ENCODE data around the gene SOCS1.

SOCS1 gene

DNA sequence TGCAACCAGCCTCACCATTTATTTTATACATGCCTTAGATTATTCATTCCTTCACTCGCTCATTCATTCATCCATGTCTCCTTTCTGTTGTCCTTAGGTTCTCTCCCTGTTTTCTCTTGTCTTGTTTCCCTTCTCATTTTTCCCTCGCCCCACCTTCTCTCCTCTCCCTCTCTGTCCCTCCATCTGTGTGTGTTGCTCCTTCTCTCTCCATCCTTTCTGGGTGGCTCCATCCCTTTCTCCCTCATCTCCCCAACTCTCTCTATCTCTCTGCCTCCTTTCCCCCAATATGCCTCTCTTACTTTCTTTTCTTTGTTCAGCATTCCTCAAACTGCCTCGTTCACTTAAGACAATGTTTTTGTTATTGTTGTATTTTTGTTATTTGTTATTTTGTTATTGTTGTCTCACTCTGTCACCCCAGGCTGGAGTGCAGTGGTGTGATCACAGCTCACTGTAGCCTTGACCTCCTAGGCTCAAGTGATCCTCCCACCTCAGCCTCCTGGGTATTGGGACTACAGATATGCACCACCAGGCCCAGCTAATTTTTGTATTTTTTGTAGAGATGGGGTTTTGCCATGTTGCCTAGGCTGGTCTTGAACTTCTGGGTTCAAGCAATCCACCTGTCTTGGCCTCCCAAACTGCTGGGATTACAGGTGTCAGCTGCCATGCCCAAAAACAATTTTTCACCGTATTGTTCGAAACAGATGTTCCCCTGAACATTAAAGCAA lies 14.4 kb downstream of the SOCS1 start:
- no peak for DNase-seq

DNA sequence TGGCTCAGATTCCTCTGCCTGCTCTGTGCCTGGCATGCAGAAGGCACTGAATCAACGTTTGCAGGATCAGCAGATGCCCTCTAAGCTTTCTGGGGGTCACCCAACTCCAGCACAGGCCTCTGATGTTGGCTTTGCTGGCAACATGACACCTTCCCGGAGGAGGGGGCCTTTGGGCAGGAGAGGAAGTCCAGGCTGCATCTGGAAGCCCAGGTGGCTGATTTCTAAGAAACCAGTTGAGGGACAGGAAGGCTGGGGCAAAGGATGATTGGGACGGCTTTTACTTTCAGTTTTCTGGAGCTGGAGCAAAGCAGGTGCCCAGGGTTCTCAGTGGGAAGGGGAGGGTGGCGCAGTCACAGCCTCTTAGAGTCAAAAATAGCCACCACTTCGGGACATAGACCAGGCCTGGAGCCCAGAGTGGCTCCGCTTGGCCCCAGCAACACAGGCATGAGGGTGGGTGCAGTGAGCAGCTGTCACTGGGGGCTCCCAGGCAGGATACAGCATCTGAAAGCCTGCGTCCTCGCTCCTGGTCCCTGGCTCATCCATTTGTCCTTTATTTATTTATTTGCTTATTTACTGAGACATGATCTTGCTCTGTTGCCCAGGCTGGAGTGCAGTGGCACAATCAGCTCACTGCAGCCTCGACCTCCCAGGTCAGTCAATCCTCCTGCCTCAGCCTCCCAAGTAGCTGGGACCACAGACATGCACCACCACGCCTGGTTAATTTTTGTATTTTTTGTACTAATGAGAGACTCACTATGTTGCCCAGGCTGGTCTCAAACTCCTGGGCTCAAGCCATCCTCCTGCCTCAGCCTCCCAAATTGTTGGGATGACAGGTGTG lies 15.1 kb downstream of the SOCS1 start:
- DNase-seq = no peak

DNA sequence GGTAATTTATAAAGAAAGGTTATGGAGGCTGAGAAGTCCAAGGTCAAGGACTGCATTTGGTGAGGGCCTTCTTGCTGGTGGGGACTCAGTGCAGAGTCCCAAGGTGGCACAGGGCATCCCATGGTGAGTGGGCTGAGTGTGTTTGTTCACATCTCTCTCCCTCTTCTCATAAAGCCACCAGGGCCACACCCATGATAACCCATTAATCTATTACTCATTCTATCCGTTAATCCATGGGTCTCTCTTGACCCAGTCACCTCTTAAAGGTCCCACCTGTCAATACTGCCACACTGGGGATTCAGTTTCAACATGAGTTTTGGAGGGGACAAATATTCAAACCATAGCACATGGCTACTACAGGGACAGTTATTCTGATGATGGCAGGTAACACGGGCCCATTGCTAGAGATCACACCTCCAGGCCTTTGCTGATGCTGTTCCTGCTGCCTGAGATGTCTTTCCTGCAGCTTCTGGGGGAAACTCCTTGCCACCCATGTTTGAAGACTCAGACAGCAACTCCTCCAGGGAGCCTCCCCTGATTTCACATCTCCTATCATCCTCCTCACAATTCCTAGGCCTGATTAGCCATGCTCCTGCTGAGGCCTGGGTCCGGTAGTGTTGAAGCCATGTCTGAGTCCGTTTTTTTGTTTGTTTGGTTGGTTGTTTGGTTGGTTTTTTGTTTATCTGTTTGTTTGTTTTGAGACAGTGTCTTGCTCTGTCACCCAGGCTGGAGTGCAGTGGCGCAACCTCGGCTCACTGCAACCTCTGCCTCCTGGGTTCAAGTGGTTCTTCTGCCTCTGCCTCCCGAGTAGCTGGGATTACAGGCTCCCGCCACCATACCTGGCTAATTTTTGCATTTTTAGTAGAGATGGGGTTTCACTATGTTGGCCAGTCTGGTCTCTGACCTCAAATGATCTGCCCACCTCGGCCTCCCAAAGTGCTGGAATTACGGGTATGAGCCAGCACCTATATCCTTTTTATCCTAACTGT lies 16.1 kb downstream of the SOCS1 start:
- no peak for DNase-seq

DNA sequence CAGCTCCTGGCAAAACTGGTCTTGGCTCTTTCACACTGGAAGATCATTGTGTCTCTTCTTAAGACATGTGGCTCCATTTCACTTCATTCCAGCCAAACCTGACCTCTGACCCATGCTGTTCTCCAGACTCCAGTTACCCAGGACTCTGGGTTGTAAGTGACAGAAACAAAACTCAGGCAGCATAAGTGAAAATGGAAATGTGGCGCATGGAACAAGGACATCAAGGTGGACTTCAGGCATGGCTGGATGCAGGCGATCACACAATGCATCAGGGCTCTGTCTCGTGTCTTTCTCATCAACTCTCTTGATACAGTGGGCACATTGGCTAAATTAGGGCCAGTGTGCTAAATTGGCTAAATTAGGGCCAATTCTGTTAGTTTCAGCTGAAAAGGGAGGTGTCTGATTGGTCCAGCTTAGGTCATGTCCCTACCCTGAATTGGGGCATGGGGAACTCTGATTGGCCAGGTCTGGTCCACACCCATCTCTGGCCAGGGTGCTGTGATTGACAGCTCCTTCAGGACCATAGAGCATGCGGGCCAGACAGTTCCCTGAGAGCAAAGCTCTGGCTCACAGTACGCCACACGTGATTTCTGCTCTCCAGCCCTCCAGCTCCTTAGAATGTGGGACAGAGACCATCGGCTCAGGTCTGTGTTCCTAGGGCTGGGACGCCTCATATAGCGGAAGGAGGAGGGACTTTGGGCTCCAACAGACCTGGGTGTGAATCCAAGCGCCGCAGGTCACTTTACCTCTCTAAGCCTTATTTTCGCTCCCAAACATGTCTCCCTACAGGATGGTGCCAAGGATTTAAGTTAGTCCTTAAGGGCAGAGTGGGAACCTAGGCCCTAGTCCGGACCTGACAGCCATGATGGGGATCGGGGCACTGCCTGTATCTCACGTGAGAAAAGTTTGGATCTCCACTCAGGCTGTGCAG lies 17.5 kb downstream of the SOCS1 start:
- DNase-seq = no peak

DNA sequence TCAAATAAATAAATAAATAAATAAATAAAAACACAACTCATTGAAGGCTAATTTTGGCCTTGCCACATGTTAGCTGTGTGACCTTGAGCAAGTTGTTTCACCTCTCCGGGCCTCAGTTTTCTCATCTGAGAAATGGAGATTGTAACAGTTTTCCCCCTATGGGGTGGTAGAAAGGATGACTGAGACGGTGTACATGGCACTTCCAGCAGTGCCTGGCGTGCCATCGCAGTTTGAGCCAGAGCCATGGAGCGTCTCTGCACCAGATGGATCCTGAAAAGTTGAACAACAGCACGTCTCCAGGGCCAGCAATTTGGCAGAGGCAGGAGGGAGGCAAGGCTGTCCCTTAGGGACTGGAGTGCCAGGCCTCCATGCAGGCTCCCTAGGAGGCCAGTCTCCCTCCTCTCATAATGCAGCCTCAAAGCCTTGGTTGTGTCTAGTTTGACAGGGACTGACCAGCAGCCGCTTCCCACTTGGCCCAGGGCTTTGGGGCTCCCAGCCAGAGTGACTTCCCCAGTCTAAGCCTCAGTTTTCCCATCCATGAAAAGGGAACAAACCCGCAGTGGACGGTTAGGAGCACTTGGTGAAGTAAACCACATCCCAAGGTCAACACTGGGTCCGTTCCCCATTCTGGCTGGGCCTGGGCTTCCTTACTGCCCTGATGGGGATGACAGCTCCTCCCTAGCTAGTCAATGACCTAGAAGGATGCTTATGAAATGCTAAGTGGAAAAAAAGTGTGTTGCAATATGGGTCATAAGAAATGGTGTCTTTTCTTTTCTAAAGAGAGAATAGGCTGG lies 19.3 kb downstream of the SOCS1 start:
- DNase-seq = no peak

DNA sequence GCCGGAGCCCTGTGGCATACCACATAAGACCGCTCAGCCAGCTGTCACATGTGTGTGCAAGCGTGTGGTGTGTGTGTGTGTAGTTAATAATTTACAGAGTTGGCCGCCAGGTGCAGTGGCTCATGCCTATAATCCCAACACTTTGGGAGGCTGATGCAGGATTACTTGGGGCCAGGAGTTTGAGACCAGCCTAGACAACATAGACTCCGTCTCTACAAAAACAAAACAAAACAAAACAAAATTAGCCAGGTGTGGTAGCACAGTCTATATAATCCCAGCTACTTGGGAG lies 20.4 kb downstream of the SOCS1 start:
- no peak for DNase-seq

DNA sequence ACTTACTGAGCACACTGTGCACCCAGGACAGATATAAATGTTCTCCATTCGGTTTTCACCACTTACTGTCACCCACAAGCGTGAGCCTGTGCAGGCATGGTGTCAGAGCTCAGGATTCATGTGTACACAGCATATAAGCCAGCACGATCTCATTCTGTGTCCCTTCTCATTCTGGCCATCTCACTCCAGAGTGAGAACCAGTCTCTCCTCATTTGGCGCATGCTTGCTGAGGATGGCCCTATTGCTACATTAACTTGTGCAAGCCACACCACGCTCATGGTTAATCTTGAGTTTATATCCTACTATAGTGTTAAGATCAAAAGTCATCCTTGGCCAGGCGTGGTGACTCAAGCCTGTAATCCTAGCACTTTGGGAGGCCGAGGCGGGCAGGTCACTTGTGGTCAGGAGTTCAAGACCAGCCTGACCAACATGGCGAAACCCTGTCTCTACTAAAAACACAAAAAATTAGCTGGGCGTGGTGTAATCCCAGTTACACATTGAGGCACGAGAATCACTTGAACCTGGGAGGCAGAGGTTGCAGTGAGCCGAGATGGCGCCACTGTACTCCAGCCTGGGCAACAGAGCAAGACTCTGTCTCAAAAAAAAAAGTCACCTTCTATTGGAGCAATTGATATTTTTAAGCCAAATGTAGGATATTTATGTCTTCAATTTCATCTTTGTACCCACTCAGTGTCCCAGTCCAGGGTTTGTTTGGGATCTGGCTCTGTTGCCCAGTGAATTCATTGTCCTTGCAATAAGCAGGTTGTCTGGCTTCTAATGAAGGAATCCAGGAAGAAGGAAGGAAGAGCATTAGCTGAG lies 20.9 kb downstream of the SOCS1 start:
- no peak for DNase-seq

DNA sequence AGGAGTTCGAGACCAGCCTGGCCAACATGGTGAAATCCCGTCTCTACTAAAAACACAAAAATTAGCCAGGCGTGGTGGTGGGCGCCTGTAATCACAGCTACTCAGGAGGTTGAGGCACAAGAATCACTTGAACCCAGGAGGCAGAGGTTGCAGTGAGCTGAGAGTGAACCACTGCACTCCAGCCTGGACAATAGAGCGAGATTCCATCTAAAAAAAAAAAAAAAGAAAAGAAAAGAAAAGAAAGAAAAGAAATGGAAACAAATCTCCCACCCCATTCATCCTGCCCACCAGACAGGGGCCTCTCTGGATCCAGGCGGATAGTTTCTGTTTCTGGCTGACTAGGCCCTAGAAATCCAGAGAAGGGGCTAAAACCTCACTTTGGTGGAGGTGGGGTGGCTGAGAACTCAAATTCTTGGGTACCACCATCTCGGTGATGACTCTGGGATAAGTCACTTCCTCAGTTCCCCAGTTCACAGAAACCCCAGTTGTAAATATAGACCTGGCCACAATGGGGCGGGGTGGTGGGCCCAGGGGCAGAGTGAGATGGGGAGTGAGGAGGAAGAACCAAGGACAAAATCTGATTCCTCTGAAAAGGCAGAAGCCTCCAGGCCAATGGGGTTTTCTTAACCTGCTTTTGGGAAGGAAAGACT lies 22.2 kb downstream of the SOCS1 start:
- DNase-seq = no peak

DNA sequence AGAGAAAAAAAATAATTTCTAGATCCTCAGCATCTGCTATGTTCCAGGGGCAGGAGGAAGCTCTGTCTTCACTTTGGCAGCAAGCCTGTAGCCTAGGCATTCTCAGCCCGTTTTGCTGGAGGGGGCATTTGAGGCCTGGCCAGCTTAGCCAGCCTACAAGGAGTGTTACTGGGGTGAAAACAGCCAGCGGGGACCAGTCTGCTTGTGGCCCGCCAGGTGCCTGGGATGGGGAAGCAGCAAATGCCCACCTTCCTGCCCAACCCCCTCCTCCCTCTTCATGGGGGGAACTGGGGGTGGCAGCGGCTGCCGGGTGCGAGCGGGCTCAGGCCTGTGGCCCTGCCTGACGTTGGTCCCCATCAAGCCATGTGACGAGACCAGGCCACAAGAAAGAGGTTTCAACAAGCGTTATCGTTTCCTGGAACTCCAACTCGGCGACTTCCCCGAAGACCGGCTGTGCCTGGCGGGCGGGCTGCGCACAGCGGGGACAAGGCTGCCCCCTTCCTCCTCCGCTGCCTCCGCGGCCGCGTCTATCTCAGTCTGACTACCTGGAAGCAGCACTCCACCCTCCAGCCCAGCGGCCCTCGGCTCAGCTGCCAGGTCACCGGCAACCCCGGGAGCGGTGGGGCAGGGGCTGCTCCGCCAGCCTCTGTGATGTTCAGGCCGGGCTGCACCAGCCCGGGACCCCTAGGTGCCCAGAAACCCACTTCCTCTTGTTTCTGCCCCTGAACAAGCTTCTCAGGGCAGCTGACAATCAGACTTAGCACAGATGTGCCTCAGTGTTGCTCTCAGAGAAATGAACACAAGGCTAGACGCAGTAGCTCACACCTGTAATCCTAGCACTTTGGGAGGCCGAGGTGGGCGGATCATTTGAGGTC lies 22.9 kb downstream of the SOCS1 start:
- DNase-seq = no peak

DNA sequence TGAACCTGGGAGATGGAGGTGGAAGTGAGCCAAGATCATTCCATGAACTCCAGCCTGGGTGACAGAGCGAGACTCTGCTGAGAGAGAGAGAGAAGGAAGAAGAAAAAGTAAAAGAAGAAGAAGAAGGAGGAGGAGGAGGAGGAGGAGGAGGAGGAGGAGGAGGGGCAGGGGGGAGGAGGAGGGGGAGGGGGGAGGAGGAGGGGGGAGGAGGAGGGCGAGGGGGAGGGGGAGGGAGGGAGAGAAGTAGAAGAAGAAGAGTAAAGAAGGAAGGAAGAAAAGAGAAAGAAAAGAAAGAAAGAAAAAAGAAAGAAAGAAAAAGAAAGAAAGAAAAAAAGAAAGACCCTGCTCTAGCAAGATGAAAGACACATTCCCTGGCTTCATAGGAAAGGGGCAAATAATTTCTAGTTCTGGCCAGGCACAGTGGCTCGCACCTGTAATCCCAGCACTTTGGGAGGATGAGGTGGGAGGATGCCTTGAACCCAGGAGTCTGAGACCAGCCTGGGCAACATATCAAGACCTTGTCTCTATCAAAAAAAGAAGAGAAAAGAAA lies 23.6 kb downstream of the SOCS1 start:
- DNase-seq = no peak

DNA sequence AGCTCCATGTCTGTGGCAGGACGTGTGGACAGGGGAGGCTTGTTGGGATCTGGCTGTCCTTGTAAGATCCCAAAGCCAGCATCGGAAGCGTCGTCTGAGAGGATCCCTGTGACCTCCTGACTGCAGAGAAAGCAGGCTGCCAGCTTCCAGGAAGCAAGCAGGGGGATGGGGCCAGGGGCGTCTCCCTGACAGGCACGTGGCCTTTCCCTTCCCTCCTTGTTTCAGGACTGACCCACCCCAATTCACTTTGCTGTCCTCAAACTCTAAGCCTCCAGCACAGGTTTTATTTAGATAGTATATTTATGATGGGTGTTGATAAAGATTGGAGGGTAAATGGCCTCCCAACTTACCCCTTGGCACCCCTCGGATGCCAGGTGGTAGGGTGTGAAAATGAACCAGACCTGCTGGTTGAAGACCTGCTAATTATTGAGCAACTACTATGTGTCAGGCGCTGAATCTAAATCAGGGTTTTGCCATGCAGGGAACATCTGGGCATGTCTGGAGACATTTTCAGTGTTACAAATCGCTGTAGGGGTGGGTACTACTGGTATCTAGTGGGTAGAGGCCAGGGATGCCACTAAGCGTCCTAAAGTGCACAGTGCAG lies 24.5 kb downstream of the SOCS1 start:
- DNase-seq = no peak

DNA sequence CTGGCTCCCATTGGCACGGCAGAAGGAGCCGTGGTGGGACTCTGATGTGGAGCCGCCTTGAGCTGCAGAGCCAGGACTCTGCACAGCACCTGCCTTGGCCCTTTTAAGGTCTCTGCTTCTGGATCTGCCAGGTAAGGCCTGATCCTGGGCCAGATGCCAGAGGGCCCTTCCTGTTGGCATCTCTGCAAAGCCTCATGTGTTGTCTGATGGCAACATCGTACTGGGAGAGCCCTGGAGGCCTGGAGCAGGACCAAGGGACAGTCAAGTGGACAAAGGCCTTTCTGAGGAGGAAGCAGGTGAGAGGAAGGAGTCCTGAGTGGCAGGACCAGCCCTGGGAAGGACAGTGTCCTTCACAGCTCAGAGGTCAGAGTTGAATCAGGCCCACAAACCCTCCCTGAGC lies 26.1 kb downstream of the SOCS1 start:
- no peak for DNase-seq

DNA sequence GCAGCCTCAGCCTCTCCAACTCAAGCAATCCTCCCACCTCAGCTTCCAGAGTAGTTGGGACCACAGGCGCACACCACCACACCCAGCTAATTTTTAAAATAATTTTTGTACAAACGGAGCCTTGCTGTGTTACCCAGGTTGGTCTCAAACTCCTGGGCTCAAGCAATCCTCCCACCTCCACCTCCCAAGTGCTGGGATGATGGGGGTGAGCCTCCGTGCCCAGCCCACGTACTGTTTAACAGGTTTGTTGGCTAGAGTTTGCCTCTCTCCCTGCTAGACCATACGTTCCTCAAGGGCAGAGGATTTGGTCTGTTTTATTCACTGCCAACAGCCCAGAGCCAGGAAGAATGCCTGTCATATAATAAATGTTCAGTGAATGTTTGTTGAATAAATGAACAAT lies 26.6 kb downstream of the SOCS1 start:
- DNase-seq = no peak

DNA sequence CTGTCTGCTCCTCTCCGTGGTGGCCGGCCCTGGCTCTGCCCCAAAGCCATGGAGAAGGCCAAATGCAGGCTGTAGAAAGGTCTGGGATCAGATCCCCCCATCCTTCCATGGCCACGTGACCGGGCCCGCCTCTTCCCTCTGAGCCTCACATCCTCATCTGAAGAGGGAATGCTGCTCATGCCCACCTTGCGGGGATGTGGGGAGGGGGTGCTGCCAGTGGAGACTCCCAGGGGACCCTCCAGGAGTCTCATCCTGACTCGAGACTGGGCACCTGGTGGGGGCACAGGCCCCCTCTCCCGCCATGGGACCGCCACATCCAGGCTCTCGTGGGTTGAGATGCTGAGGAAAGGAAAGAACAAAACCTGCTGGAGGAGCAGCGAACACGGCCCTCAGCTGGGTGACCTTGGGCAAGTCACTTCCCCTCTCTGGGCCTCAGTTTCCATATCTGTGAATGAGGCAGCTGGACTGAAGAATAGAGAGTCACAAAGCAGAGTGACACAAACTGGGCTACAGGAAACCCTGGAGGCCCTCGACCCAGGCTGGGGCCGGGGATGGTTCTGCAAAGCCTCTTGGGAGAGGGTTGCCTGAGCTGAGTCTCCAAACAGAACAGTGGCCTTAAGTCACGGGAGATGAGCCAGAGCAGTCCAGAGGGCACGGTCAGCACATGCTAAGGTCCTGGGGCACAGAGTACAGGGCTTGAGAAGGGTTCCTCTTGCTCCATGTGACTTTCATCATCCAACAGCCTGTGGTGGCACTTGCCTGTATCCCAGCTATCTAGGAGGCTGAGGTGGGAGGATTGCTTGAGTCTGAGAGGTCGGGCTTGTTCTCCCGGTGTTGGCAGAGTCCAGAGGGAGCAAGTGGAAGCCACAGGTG lies 30.1 kb downstream of the SOCS1 start:
- no peak for DNase-seq

DNA sequence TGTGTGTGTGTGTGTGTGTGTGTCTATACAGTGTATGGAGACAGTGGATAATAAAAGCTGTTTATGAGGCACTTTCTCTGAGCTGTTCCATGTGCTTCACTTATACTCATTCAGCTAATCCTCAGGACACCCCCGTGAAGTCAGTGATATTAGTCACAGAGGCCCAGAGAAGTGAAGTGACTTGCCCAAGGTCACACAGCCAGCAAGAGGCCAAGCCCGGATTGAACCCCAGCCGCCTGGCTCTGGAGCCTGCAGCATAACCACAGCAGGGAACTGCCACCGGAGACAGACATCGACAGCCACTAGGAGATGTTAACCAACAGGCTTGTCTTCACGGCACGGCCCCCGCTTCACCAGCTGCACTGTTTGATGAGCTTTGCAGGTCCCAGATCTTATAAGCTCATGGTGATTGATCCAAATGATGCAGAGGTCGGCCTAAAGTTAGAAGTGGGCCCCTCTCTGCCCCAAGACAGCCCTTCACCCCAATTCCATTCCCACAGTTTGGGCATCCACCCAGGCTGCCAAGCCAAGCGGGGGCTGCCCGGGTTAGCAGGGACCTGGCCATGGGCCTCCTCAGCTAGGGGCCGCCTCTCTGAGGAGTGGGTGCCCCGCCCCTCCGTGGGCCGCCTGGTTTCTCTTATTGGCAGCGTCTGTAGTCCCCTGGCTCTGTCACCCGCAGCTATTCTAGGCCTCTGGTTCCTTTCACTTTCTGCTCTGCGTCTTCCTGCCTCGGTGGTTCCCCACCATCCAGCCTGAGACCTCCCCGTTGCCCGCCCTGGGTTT lies 30.9 kb downstream of the SOCS1 start:
- DNase-seq = no peak

Measured in NCI-H2107 (cell line).